B cell (primary cell): ENCODE data around the gene ENO2.

Source experiments
- EZH2 ChIP-seq: IDR thresholded peaks from 2 replicates; pipeline ENCODE4 v1.6.1; 2012; ENCODE audit warnings: borderline replicate concordance, low read depth, mild to moderate bottlenecking, moderate library complexity, low read length; ENCODE audit not compliant: insufficient read depth, poor library complexity, severe bottlenecking
- TF ChIP-seq, protein P1 (sequence below): fragments of 200-600 bp; IDR thresholded peaks from one replicate; pipeline ENCODE4 v1.8.0; 2022; ENCODE audit warnings: antibody characterized with exemption, mild to moderate bottlenecking

DNA sequence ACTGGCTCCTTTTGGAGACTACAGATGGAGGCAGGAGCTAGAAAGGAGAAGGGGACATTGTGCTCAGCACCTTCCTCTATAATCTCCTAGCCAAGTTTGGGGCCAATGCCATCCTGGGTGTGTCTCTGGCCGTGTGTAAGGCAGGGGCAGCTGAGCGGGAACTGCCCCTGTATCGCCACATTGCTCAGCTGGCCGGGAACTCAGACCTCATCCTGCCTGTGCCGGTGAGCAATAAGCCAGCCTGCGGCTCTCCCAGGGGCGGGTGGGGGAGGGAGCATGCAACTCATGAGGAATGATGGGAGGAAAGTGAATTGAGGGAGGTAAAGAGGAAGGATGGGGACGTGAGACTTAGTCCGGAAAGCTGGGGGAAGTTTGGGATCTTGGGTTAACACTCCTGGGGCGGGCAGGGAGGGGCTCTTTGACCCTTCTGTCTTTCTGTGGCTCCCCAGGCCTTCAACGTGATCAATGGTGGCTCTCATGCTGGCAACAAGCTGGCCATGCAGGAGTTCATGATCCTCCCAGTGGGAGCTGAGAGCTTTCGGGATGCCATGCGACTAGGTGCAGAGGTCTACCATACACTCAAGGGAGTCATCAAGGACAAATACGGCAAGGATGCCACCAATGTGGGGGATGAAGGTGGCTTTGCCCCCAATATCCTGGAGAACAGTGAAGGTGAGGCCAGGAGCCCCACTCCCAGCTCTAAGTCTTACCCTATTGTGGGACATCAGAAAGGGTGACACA is 3.3 kb downstream of the ENO2 start:
- TF ChIP-seq, protein P1, sequence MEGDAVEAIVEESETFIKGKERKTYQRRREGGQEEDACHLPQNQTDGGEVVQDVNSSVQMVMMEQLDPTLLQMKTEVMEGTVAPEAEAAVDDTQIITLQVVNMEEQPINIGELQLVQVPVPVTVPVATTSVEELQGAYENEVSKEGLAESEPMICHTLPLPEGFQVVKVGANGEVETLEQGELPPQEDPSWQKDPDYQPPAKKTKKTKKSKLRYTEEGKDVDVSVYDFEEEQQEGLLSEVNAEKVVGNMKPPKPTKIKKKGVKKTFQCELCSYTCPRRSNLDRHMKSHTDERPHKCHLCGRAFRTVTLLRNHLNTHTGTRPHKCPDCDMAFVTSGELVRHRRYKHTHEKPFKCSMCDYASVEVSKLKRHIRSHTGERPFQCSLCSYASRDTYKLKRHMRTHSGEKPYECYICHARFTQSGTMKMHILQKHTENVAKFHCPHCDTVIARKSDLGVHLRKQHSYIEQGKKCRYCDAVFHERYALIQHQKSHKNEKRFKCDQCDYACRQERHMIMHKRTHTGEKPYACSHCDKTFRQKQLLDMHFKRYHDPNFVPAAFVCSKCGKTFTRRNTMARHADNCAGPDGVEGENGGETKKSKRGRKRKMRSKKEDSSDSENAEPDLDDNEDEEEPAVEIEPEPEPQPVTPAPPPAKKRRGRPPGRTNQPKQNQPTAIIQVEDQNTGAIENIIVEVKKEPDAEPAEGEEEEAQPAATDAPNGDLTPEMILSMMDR, result no peak
- TF ChIP-seq EZH2, result no peak
